ENCODE results near the gene FXYD3. TPM values are rescaled to one million over a fixed set of nuclear protein-coding genes. Genes with fewer than 3 reads are reported as not detected.

FXYD3 gene
- total RNA-seq, 4 donors from 2014 or later: 391 to 630 (median 546) TPM

GRCh38 chr19:35141837-35142605 is 26.4 kb downstream of the FXYD3 start:
- TF ChIP-seq CTCF (IDR thresholded peaks at IDR 0.05): no peak
- no peak for TF ChIP-seq POLR2A (IDR thresholded peaks at IDR 0.05)
- peak in 1 of 2 donors; percentile 90 for DNase-seq (ENCODE audit: low spot score in 2 of 2)
- WGBS, 2 donors: 32 to 42% methylated on average over 21 of the region's 21 CpGs
- intact Hi-C loops (cut with DNase I; ENCODE audit: low total_unique reads): loop anchor here (10.0 kb wide), 1 partner anchor 123 kb away; the partner anchor contains the start of gene USF2
- H3K4me3 ChIP-seq (ENCODE audit: low read depth, poor library complexity, severe bottlenecking): no peak overlapping the region

GRCh38 chr19:35142606-35143230 is 27.1 kb downstream of the FXYD3 start:
- TF ChIP-seq CTCF (IDR thresholded peaks at IDR 0.05) (no peak), POLR2A (IDR thresholded peaks at IDR 0.05) (no peak)
- no peak for DNase-seq (ENCODE audit: low spot score in 2 of 2)
- intact Hi-C loops (cut with DNase I; ENCODE audit: low total_unique reads): loop anchor here (10.0 kb wide), 1 partner anchor 122 kb away; the partner anchor contains the start of gene USF2
- H3K4me3 ChIP-seq (ENCODE audit: low read depth, poor library complexity, severe bottlenecking): no peak overlapping the region
- 9 to 13% methylated on average over 31 to 45 of the region's 46 CpGs for WGBS, 2 donors

- no peak for DNase-seq (ENCODE audit: low spot score in 2 of 2)
Measured at GRCh38 chr19:35143231-35143715, 27.6 kb downstream of the FXYD3 start, which contains the start of gene FXYD7. Gene FXYD7, plus strand, starts transcription at chr19:35143255. Its CDS starts 79 bp downstream, at chr19:35143334.

GRCh38 chr19:35143818-35144217 is 28.2 kb downstream of the FXYD3 start:
- H3K4me3 ChIP-seq (ENCODE audit: low read depth, poor library complexity, severe bottlenecking): no peak overlapping the region
- no peak for DNase-seq (ENCODE audit: low spot score in 2 of 2)
- WGBS, 2 donors: 45 to 50% methylated on average over 3 of the region's 3 CpGs
- intact Hi-C loops (cut with DNase I; ENCODE audit: low total_unique reads): loop anchor here (10.0 kb wide), 1 partner anchor 121 kb away; the partner anchor contains the start of gene USF2
- no peak for TF ChIP-seq CTCF (IDR thresholded peaks at IDR 0.05)
- TF ChIP-seq POLR2A (IDR thresholded peaks at IDR 0.05): no peak

More at GRCh38 chr19:35143231-35143715, 27.6 kb downstream of the FXYD3 start, which contains the start of gene FXYD7:
- TF ChIP-seq POLR2A (IDR thresholded peaks at IDR 0.05) (no peak), CTCF (IDR thresholded peaks at IDR 0.05) (no peak)
- 21 to 28% methylated on average over 22 to 28 of the region's 31 CpGs for WGBS, 2 donors
- H3K4me3 ChIP-seq (ENCODE audit: low read depth, poor library complexity, severe bottlenecking): no peak within 1 kb of the TSS
- intact Hi-C loops (cut with DNase I; ENCODE audit: low total_unique reads): loop anchor here (10.0 kb wide), 1 partner anchor 122 kb away; the partner anchor contains the start of gene USF2

- intact Hi-C loops (cut with DNase I; ENCODE audit: low total_unique reads): loop anchor here (10.0 kb wide), 1 partner anchor 121 kb away; the partner anchor contains the start of gene USF2
- 27 to 51% methylated on average over 2 to 6 of the region's 6 CpGs for WGBS, 2 donors
- TF ChIP-seq POLR2A (IDR thresholded peaks at IDR 0.05) (no peak), CTCF (IDR thresholded peaks at IDR 0.05) (no peak)
- no peak for DNase-seq (ENCODE audit: low spot score in 2 of 2)
- H3K4me3 ChIP-seq (ENCODE audit: low read depth, poor library complexity, severe bottlenecking): no peak overlapping the region
Measured at GRCh38 chr19:35144259-35144599, 28.6 kb downstream of the FXYD3 start.
